Type B pancreatic cell (in vitro differentiated cells): ENCODE measurements around the gene ENPP6. TPM values are rescaled to one million over a fixed set of nuclear protein-coding genes. Genes with fewer than 3 reads are reported as not detected.
"Not testable (repeated sequence)": the region's sequence is repeated elsewhere in the genome, so short reads cannot be mapped to it uniquely, and the experiment has no call there.

Source experiments
- DNase-seq: peaks from one replicate; pipeline ENCODE4 v3.0.0; 2021; ENCODE audit warnings: mixed read lengths; ENCODE audit not compliant: unreplicated experiment; ENCODE audit errors: extremely low spot score
- H3K27ac Mint-ChIP-seq: 2 replicates; pipeline ENCODE4 v1.8.0; 2021; ENCODE audit warnings: mild to moderate bottlenecking, mixed read lengths
- H3K27me3 Mint-ChIP-seq: 2 replicates; pipeline ENCODE4 v1.8.0; 2021; ENCODE audit warnings: mixed read lengths
- H3K36me3 Mint-ChIP-seq: 2 replicates; pipeline ENCODE4 v1.8.0; 2021; ENCODE audit warnings: mixed read lengths
- H3K4me1 Mint-ChIP-seq: one replicate; pipeline ENCODE4 v1.8.0; 2021; ENCODE audit warnings: mixed read lengths; ENCODE audit not compliant: unreplicated experiment
- H3K4me3 Mint-ChIP-seq: 2 replicates; pipeline ENCODE4 v1.8.0; 2021; ENCODE audit warnings: mild to moderate bottlenecking, mixed read lengths
- H3K9me3 Mint-ChIP-seq: 2 replicates; pipeline ENCODE4 v1.8.0; 2021; ENCODE audit warnings: mixed read lengths
- CTCF ChIP-seq: fragments of 200-600 bp; sonication (generic); conservative IDR thresholded peaks from 2 replicates; pipeline ENCODE4 v1.5.0; 2021; ENCODE audit warnings: antibody characterized with exemption, mild to moderate bottlenecking
- total RNA-seq: library from RNA; stranded (reverse); gene quantifications from 2 replicates; pipeline ENCODE4 v1.2.1, GENCODE V29; 2021; ENCODE audit warnings: low replicate concordance

Gene ENPP6
- total RNA-seq, 1 donor from 2014 or later = 0.51 TPM

- H3K4me3 Mint-ChIP-seq = no peak overlapping the region
- no peaks in the 10 kb centered on the region for H3K36me3 Mint-ChIP-seq
- no peaks in the 10 kb centered on the region for H3K9me3 Mint-ChIP-seq
- TF ChIP-seq CTCF = no peak
- peaks cover 7% of the 10 kb centered on the region for H3K4me1 Mint-ChIP-seq
- no peak for DNase-seq
- H3K27me3 Mint-ChIP-seq = no peaks in the 10 kb centered on the region
- no peak overlapping the region for H3K27ac Mint-ChIP-seq
These were observed 156.1 kb downstream of the ENPP6 start for GRCh38 chr4:184061582-184061981.

- Mint-ChIP-seq H3K27me3 (no peaks in the 10 kb centered on the region), H3K4me3 (no peak overlapping the region), H3K27ac (no peak overlapping the region), H3K9me3 (no peaks in the 10 kb centered on the region), H3K4me1 (no peaks in the 10 kb centered on the region), H3K36me3 (no peaks in the 10 kb centered on the region)
- no peak for DNase-seq
- no peak for TF ChIP-seq CTCF
These were observed 158.6 kb downstream of the ENPP6 start for GRCh38 chr4:184059099-184059498.

- H3K9me3 Mint-ChIP-seq = no peaks in the 10 kb centered on the region
- H3K36me3 Mint-ChIP-seq = no peaks in the 10 kb centered on the region
- DNase-seq = no peak
- H3K27me3 Mint-ChIP-seq = no peaks in the 10 kb centered on the region
- no peak overlapping the region for H3K27ac Mint-ChIP-seq
- no peaks in the 10 kb centered on the region for H3K4me1 Mint-ChIP-seq
- H3K4me3 Mint-ChIP-seq = no peak overlapping the region
- TF ChIP-seq CTCF = no peak
These were observed 159.6 kb downstream of the ENPP6 start for GRCh38 chr4:184058026-184058425.

GRCh38 chr4:184056877-184057276 is 160.8 kb downstream of the ENPP6 start:
- DNase-seq = no peak
- TF ChIP-seq CTCF = no peak
- H3K4me1 Mint-ChIP-seq = no peaks in the 10 kb centered on the region
- H3K4me3 Mint-ChIP-seq = no peak overlapping the region
- no peak overlapping the region for H3K27ac Mint-ChIP-seq
- H3K9me3 Mint-ChIP-seq = no peaks in the 10 kb centered on the region
- no peaks in the 10 kb centered on the region for H3K27me3 Mint-ChIP-seq
- H3K36me3 Mint-ChIP-seq = no peaks in the 10 kb centered on the region

GRCh38 chr4:184053434-184053833 is 164.2 kb downstream of the ENPP6 start:
- H3K4me1 Mint-ChIP-seq = no peaks in the 10 kb centered on the region
- DNase-seq = no peak
- no peaks in the 10 kb centered on the region for H3K27me3 Mint-ChIP-seq
- no peak for TF ChIP-seq CTCF
- H3K36me3 Mint-ChIP-seq = no peaks in the 10 kb centered on the region
- H3K4me3 Mint-ChIP-seq = no peak overlapping the region
- H3K9me3 Mint-ChIP-seq = no peaks in the 10 kb centered on the region
- H3K27ac Mint-ChIP-seq = no peak overlapping the region

- TF ChIP-seq CTCF = no peak
- Mint-ChIP-seq H3K36me3 (no peaks in the 10 kb centered on the region), H3K4me3 (no peak overlapping the region), H3K27me3 (no peaks in the 10 kb centered on the region), H3K9me3 (no peaks in the 10 kb centered on the region), H3K4me1 (no peaks in the 10 kb centered on the region), H3K27ac (no peak overlapping the region)
- no peak for DNase-seq
These were observed 165.1 kb downstream of the ENPP6 start for GRCh38 chr4:184052616-184053015.

GRCh38 chr4:184051262-184051661 is 166.4 kb downstream of the ENPP6 start:
- DNase-seq, H3K9me3 Mint-ChIP-seq, H3K27me3 Mint-ChIP-seq, H3K36me3 Mint-ChIP-seq, H3K4me1 Mint-ChIP-seq, H3K4me3 Mint-ChIP-seq, H3K27ac Mint-ChIP-seq: not testable (repeated sequence)
